Measurements from ENCODE around the gene PLA2R1. TPM values are rescaled to one million over a fixed set of nuclear protein-coding genes. Genes with fewer than 3 reads are reported as not detected.

Gene PLA2R1
- total and polyA plus RNA-seq, 2 of the 4 experiments (the other 2 are of a cell fraction): 0.43 to 0.54 TPM

DNA sequence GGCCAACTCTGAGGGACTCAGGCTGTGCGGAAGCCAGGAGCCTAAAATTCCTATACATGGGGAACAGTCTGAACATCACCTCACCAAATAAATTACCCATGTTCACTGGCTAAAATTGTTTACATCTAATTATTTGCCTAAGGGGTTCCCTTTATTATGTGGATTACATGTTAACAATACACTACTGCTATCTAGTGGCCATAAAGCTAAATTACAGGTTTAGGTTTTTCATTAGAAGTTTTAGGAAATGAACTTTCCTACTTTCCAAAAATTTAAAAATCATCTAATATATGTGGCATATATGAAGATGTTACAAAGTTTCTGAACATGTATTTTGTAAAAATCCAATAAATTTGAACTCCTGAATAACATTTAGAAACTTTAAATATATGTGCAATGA, 40.3 kb downstream of the PLA2R1 start:
- BruUV-seq (replicated peaks): no TSS peak
- Histone ChIP-seq H3K14ac (replicated peaks; ENCODE audit: low read depth, low read length) (no peak overlapping the region), H3K56ac (ENCODE audit: extremely low read depth, insufficient read depth, low read length) (no peak overlapping the region), H3K23ac (ENCODE audit: low read depth, low read length) (no peak overlapping the region), H3K4ac (ENCODE audit: low read depth, low read length) (no peak overlapping the region), H3K79me1 (ENCODE audit: low read depth in 1 of 2, low read length in 2 of 2) (no peaks in the 10 kb centered on the region), H2AK9ac (replicated peaks; ENCODE audit: low read depth, low read length, poor library complexity) (no peak overlapping the region), H3K27ac (ENCODE audit: insufficient read depth, low read length) (no peak overlapping the region), H2BK5ac (ENCODE audit: low read depth, low read length, poor library complexity, severe bottlenecking) (no peak overlapping the region), H3K9ac (ENCODE audit: low read depth, low read length) (no peak overlapping the region), H3K36me3 (ENCODE audit: control insufficient read depth, insufficient read depth, low read length) (no peaks in the 10 kb centered on the region), H2BK20ac (ENCODE audit: low read depth, low read length) (no peak overlapping the region), H4K91ac (ENCODE audit: insufficient read depth, low read depth, low read length) (no peak overlapping the region), H4K20me1 (ENCODE audit: insufficient read depth, low read length) (no peaks in the 10 kb centered on the region), H3K4me2 (ENCODE audit: low read depth, low read length) (no peak overlapping the region), H4K8ac (ENCODE audit: low read depth in 2 of 2, low read length in 2 of 2) (no peak overlapping the region), H2AFZ (replicated peaks; ENCODE audit: low read length, poor library complexity) (no peak overlapping the region), H3K4me3 (ENCODE audit: insufficient read depth, low read depth, low read length) (no peak overlapping the region), H3K27me3 (ENCODE audit: control insufficient read depth, insufficient read depth, low read length) (peaks cover 2% of the 10 kb centered on the region; the same call in 1 of the 2 replicates), H2BK15ac (ENCODE audit: low read depth, low read length) (no peak overlapping the region), H4K5ac (ENCODE audit: low read depth, low read length) (no peak overlapping the region), H3K4me1 (ENCODE audit: control insufficient read depth, insufficient read depth, low read length) (no peaks in the 10 kb centered on the region), H3K9me1 (ENCODE audit: insufficient read depth, low read length) (no peaks in the 10 kb centered on the region), H2BK120ac (ENCODE audit: low read depth, low read length) (no peak overlapping the region), H3K9me3 (ENCODE audit: control insufficient read depth, insufficient read depth, low read length) (peaks cover 2% of the 10 kb centered on the region; the same call in 1 of the 2 replicates), H2AK5ac (ENCODE audit: low read depth, low read length) (no peak overlapping the region), H3K18ac (ENCODE audit: low read depth, low read length) (no peak overlapping the region)
- ATAC-seq (ENCODE audit: low read depth) (no peak), DNase-seq (no peak)
- intact Hi-C loops (cut with micrococcal nuclease): loop anchor here (5.0 kb wide), 1 partner anchor 45 kb away; no protein-coding TSS in a partner anchor
- POLR2A ChIA-PET (ENCODE audit: unreplicated experiment): no interaction called here
- CTCF ChIA-PET: no interaction called here
- in situ Hi-C loops (cut with MboI; ENCODE audit: low sequenced_read_pairs): no loop called here
- TF ChIP-seq RCOR1 (IDR thresholded peaks at IDR 0.05; ENCODE audit: insufficient replicate concordance, low read length) (no peak), RAD21 (IDR thresholded peaks at IDR 0.05; ENCODE audit: low read length) (peak; percentile 10; the same call in 1 of the 2 replicates)
- TF ChIP-seq, protein P1, sequence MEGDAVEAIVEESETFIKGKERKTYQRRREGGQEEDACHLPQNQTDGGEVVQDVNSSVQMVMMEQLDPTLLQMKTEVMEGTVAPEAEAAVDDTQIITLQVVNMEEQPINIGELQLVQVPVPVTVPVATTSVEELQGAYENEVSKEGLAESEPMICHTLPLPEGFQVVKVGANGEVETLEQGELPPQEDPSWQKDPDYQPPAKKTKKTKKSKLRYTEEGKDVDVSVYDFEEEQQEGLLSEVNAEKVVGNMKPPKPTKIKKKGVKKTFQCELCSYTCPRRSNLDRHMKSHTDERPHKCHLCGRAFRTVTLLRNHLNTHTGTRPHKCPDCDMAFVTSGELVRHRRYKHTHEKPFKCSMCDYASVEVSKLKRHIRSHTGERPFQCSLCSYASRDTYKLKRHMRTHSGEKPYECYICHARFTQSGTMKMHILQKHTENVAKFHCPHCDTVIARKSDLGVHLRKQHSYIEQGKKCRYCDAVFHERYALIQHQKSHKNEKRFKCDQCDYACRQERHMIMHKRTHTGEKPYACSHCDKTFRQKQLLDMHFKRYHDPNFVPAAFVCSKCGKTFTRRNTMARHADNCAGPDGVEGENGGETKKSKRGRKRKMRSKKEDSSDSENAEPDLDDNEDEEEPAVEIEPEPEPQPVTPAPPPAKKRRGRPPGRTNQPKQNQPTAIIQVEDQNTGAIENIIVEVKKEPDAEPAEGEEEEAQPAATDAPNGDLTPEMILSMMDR (conservative IDR thresholded peaks at IDR 0.05; ENCODE audit: low read depth, low read length): peak; percentile 19; the same call in 1 of the 2 replicates
- dilution Hi-C loops (cut with HindIII; ENCODE audit: low sequenced_read_pairs, unreplicated experiment): no loop called here
- no CpG with 5 or more reads among the region's 1 CpG for WGBS, 2 experiments (ENCODE audit: extremely low coverage in 2 of 2, insufficient read length in 1 of 2)
